ENCODE data around the gene GPR22. TPM values are rescaled to one million over a fixed set of nuclear protein-coding genes. Genes with fewer than 3 reads are reported as not detected.

Gene GPR22, protein sequence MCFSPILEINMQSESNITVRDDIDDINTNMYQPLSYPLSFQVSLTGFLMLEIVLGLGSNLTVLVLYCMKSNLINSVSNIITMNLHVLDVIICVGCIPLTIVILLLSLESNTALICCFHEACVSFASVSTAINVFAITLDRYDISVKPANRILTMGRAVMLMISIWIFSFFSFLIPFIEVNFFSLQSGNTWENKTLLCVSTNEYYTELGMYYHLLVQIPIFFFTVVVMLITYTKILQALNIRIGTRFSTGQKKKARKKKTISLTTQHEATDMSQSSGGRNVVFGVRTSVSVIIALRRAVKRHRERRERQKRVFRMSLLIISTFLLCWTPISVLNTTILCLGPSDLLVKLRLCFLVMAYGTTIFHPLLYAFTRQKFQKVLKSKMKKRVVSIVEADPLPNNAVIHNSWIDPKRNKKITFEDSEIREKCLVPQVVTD
- 3.3 and 4.0 TPM in 2 replicates for total RNA-seq (2014; rRNA removed; shearing (Covaris generic))
- polyA plus RNA-seq (2014; cell fraction: nucleus; rRNA removed) = 4.7 and 5.9 TPM in 2 replicates

- DNase-seq (ENCODE audit: extremely low read depth, low read depth) = no peak
Measured at GRCh38 chr7:107469929-107470328, at the start of gene GPR22. GPR22 (plus strand) TSS chr7:107470057; CDS start chr7:107474061, 4,004 bp downstream.

GRCh38 chr7:107427462-107427861 lies 42.4 kb upstream of the GPR22 start:
- DNase-seq (ENCODE audit: extremely low read depth, low read depth) = no peak

DNA sequence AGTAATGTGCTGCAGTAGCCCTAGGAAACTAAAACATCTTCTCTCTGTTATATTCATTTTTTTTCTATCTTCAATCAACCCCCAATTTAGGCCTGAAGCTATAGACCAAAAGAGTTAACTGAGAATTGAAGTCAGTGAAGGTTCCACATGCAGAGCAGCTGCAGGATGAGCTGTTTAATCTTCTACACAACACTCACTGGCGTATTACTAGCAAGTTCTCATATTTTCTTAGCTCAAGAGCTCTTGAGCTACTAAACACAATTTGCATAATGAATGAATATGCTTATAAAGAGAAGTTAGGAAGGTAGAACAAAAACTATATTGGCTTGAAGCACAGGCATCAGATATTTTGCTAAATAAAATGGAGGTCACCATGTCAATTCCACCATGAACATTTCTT lies 41.2 kb upstream of the GPR22 start:
- DNase-seq (ENCODE audit: extremely low read depth, low read depth) = no peak

DNA sequence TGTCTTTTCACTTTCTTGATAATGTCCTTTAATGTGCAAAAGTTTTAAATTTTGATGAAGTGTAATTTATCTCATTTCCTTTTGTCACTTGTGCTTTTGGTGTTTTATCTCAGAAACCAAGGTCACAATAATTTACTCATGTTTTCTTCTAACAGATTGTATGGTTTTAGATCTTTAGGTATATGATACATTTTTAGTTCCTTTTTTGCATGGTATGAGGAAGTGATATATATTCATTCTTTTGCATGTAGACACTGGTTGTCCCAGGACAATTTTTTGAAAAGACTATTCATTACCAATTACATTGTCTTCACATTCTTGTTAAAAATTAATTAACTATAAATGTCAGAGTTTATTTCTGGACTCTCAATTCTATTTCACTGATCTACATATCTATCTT lies 39.8 kb upstream of the GPR22 start:
- DNase-seq (ENCODE audit: extremely low read depth, low read depth) = no peak

DNA sequence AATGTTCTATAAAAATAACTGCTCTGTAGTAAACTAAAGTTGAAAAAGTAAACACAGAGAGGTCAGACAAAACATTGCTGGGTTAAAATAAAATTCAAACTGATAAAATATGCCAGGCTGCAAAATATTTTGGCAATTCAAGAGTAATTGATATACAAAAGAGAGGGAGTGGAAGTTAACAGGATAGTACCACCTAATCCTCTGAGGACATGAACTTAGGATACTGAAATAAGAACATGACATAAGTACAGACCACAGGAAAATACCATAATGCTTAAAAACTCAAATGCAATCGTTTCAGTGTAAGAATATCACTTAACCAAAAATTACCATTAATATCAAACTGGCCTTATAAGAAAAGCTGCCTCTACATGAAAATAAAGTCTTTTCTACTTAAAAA lies 37.6 kb upstream of the GPR22 start:
- no peak for DNase-seq (ENCODE audit: extremely low read depth, low read depth)

DNA sequence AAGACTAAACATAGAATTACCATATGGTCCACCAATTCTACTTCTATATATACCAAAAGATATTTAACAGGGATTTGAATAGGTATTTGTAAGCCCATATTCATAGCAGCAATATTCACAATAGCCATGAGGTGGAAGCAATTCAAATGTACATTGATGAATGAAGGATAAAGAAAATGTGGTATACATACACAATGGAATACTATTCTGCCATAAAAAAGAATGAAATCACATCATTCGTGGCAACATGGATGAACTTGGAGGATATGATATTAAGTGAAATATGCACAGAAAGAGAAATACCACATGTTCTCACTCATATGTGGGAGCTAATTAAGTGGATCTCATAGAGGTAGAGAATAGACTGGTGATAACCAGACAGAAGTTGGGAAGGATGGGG lies 34.1 kb upstream of the GPR22 start:
- no peak for DNase-seq (ENCODE audit: extremely low read depth, low read depth)

DNA sequence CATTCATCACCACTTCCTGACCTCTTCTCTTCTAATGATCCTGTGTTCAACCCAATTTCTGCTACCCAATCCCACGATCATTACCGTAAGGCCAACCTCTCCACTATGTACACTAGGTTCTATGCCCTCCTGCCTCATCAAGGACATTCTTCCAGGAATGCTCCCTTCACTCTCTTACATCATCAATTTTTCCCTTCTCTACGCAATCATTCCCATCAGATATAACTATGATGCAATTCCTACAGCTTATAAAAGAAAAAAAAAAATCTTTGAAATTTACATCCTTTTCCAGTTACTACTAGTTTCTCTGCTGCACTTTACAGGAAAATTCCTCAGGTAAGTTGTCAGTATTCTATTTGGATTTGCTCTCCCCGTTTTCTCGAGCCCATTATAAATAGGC lies 30.8 kb upstream of the GPR22 start:
- no peak for DNase-seq (ENCODE audit: extremely low read depth, low read depth)

GRCh38 chr7:107441581-107442422 lies 28.1 kb upstream of the GPR22 start:
- no peak for DNase-seq (ENCODE audit: extremely low read depth, low read depth)

- DNase-seq (ENCODE audit: extremely low read depth, low read depth) = no peak
Measured at GRCh38 chr7:107442678-107443077, 27.2 kb upstream of the GPR22 start.

- DNase-seq (ENCODE audit: extremely low read depth, low read depth) = no peak
Measured at GRCh38 chr7:107446531-107446930, 23.3 kb upstream of the GPR22 start.

GRCh38 chr7:107446988-107447387 lies 22.9 kb upstream of the GPR22 start:
- no peak for DNase-seq (ENCODE audit: extremely low read depth, low read depth)

- DNase-seq (ENCODE audit: extremely low read depth, low read depth) = no peak
Measured at GRCh38 chr7:107450970-107451369, 18.9 kb upstream of the GPR22 start.

GRCh38 chr7:107453388-107453787 lies 16.5 kb upstream of the GPR22 start:
- no peak for DNase-seq (ENCODE audit: extremely low read depth, low read depth)

DNA sequence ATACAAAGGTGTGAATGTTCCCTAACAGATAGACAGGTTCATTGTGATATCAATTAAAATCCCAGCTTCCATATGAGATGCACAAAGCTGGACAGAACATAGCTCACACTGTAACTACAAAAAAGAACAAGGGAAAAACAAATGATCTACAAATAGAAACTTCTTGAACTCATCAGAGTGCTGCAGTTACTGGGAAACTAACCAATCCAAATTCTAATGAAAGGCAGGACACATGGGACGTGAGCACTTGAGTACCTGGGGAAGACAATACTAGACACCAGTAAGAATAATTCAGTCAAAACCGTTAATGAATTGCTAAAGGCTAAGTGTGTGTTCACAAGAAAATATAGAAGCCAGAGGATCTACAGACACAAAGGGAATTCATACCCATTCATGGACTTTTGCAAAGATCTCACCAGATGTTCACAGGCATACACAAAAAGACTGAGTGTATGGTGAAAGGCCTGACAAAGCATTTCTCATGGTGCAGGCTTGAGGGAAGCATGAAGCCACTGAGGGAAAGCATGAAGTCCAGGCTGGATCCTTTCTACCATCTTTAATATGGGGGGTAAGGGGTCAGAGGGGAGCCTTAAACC lies 7.8 kb upstream of the GPR22 start:
- DNase-seq (ENCODE audit: extremely low read depth, low read depth) = no peak

DNA sequence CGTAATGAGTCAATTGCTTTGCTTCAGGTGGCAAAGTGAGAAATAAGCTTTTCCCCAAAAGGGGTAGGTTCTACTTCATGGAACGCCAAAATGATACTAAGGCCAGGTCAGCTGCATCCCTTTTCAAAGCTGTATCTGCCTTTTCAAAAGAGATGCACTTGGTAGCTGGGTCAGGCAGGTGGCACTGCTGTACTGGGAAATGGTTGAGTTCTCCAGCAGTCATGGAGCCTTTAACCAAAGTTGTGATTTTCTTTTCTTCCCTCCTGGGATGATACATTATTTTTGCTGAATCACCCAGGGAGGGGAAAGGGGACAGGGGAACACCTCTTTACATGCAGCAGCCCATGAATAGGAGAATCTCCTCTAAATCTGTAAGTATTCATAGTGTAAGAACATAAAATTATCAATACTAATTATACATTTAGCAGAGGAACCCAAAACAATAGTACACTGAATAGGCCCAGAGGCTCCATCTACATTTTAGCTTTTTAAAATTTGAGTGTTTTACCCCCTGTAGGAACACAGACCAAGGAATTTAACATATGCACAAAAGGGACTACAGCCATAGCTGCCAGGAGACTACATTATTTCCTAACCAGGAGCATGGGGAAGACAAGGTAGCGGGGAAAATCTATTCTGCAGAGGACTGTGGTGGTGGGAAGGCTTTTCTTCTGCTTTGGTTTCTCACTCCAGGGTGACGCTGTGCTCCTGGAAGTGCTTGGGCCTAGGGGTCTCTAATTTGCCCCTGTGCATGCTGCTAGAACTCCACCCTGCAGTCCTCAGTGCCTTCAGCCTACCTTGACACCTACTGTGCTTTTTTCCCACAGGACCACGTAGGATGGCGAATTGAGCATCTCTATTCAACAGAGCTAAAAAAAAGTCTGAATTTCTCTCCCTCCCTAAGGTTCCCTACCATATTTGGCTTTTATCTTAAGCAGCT lies 6.4 kb upstream of the GPR22 start:
- peak; percentile 82 for DNase-seq (ENCODE audit: extremely low read depth, low read depth)

- no peak for DNase-seq (ENCODE audit: extremely low read depth, low read depth)
Measured at GRCh38 chr7:107464666-107465226, 5.1 kb upstream of the GPR22 start.

GRCh38 chr7:107467972-107468371 lies 1.9 kb upstream of the GPR22 start:
- DNase-seq (ENCODE audit: extremely low read depth, low read depth) = no peak

DNA sequence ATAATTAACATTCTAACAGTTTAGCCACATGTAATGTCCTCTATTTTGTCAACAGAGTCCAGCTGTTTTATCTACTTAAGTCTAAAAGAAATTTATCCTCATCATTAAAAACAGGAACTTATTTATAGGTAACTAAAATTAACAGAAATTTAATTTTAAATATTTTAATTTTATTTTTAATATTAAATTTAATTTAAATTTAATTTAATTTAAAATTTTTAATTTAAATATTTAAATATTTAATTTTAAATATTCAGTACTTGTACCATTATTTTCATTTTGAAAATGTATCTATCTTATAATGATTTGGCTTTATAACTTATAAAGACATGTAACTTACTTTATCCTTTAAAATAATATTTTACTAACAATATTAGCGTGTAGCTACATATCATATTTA lies 1.0 kb upstream of the GPR22 start:
- DNase-seq (ENCODE audit: extremely low read depth, low read depth) = no peak

GRCh38 chr7:107471292-107472070 lies 1.6 kb downstream of the GPR22 start:
- DNase-seq (ENCODE audit: extremely low read depth, low read depth) = no peak
